NK-92 (cell line): ENCODE results near the gene ATM.
A peak's percentile ranks its signal among the peaks of the same experiment; 100 is the strongest.

Experiments used
- DNase-seq: peaks from one replicate; lab custom pipeline; 2025; ENCODE audit not compliant: unreplicated experiment; lab: John Stamatoyannopoulos, UW

ATM gene, protein sequence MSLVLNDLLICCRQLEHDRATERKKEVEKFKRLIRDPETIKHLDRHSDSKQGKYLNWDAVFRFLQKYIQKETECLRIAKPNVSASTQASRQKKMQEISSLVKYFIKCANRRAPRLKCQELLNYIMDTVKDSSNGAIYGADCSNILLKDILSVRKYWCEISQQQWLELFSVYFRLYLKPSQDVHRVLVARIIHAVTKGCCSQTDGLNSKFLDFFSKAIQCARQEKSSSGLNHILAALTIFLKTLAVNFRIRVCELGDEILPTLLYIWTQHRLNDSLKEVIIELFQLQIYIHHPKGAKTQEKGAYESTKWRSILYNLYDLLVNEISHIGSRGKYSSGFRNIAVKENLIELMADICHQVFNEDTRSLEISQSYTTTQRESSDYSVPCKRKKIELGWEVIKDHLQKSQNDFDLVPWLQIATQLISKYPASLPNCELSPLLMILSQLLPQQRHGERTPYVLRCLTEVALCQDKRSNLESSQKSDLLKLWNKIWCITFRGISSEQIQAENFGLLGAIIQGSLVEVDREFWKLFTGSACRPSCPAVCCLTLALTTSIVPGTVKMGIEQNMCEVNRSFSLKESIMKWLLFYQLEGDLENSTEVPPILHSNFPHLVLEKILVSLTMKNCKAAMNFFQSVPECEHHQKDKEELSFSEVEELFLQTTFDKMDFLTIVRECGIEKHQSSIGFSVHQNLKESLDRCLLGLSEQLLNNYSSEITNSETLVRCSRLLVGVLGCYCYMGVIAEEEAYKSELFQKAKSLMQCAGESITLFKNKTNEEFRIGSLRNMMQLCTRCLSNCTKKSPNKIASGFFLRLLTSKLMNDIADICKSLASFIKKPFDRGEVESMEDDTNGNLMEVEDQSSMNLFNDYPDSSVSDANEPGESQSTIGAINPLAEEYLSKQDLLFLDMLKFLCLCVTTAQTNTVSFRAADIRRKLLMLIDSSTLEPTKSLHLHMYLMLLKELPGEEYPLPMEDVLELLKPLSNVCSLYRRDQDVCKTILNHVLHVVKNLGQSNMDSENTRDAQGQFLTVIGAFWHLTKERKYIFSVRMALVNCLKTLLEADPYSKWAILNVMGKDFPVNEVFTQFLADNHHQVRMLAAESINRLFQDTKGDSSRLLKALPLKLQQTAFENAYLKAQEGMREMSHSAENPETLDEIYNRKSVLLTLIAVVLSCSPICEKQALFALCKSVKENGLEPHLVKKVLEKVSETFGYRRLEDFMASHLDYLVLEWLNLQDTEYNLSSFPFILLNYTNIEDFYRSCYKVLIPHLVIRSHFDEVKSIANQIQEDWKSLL (N-terminal part only)

DNA sequence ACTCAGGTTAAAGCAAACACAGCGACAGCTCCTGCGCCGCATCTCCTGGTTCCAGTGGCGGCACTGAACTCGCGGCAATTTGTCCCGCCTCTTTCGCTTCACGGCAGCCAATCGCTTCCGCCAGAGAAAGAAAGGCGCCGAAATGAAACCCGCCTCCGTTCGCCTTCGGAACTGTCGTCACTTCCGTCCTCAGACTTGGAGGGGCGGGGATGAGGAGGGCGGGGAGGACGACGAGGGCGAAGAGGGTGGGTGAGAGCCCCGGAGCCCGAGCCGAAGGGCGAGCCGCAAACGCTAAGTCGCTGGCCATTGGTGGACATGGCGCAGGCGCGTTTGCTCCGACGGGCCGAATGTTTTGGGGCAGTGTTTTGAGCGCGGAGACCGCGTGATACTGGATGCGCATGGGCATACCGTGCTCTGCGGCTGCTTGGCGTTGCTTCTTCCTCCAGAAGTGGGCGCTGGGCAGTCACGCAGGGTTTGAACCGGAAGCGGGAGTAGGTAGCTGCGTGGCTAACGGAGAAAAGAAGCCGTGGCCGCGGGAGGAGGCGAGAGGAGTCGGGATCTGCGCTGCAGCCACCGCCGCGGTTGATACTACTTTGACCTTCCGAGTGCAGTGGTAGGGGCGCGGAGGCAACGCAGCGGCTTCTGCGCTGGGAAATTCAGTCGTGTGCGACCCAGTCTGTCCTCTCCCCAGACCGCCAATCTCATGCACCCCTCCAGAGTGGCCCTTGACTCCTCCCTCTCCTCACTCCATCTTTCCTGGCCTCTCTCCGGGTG is at the start of gene ATM, which contains the start of gene NPAT:
Gene ATM, plus strand, starts transcription at position 494 of the 774 bp plus-strand sequence. CDS start 4,558 bp downstream, outside the sequence.
Gene NPAT, minus strand, starts transcription at position 65 of the 774 bp plus-strand sequence. CDS start 102 bp downstream, outside the sequence.
- DNase-seq, result peak; percentile 93

DNA sequence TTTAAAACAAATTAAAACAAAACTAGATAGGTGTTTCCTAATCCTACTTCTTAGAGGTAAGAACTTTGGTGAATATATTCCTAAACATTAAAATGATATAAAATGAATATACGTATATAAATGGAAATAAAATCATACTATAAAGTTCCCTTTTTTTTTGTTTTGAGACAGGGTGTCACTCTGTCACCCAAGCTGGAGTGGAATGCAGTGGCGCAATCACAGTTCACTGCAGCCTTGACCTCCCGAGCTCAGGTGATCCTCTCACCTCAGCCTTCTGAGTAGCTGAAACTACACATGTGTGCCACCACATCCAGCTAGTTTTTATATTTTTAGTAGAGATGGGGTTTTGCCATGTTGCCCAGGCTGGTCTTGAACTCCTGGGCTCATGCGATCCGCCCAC is 45.3 kb upstream of the ATM start:
- DNase-seq, result no peak

DNA sequence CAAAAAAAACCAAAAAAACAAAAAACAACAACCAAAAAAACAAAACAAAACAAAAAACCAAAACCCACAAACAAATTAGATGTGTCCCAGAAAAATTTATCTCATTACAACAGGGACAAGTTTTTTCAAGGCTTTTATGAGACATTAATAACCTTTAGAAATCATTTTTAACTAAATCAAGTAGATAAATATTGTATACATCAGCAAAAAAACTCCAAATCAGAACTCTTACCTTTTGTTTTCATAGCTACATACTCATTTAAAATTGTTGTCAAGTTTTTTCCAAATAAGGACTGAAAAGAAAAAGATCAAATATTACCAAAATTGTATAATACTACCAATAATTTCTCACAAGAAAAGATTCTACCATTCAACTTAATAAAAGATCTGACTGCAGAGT is 29.1 kb upstream of the ATM start:
- DNase-seq, result no peak

DNA sequence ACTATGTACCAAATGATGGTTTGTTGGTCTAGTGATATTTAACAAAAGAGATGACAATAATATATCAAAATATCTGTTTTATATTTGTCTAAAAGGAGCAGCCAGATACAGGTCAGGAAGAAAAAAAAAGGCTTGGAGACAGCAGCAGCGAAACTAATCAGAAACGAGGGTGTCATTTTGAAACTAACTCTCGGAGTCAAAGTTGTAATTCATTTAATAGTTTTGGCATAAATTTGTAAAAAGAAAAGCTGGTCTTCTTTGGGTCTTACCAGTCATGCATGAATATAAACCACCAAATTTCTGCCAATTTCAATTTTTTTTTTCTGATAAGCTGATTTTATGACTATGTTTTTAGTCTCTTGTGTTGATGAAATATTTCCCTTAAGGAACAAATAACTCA is 26.0 kb upstream of the ATM start:
- DNase-seq, result no peak

DNA sequence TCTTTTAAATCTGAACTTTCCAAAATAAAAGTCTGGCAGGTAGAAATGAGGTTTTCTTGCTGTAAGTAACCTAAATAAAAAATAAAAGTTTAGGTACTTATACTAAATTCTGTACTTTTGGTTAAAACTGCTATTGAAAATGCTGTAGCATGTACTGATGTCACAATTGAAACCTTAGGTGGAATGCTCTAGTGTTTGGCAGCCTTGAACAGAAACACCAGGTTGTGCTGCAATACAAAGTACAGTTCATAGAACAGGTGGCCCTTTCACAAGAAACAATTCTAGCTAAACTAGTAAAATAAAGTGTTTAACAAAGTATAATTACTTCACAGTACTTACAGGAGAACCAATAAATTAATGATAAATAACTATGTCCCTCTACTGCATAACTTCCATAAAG is 25.5 kb upstream of the ATM start:
- DNase-seq, result no peak

DNA sequence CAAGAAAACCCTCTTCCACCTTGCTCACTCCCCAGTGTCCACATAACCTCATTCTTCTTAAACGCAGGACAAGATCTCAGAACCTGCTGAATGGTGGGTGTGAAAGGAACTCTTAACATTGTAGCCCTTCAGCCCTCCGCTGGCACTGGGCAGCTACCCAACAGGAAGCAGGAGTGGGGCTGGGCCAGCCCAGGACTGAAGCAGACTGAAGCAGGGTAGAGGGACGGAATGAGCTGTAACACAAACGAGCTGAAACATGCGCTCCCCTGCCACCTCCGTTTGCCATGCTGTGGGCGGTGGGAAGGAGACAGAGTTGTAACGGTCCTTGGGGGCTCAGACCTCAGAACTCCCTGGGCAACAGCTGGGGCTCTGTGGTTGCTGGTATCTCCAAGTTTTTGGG is 24.0 kb upstream of the ATM start:
- no peak for DNase-seq

DNA sequence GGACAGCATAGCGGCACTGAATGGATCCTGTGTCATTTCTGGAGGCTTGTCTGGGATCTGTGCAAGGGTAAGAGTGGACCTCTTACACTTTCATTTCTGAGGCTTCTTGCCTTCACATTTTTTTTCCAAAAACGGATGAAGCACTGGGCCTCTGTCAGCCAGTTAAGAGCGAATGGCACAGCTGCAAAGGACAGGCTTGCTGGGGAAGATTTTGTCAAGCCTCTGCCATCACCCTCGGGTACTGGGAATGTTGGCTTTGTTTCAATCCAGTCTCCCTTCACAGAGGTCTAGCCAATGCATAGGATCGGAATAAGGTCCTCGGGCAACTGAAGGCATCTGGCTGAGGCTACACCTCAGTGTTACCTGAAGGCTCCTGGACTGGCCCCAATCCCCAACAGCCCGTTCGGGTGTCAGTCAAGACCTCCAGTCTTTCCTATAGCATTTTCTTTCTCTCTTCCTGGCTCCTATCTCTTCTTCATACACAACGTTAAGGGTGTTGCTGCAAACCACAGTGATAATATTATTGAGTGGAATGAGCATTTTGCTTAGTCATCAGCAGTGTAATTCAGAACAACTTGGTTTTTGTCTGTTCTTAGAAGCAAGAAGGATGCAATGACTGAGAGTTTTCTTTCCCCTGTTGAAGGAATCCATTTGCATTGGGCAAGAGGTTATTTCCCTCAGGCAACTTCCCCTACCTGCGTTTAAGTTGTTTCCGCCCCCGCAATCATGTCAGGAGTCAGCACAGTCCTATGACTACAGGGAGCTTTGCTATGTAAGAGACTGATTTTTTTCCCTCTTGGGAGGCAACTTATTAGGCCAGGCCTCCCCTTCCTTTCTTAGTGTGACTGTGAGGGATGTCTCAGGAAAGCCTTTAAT is 23.2 kb upstream of the ATM start:
- no peak for DNase-seq

DNA sequence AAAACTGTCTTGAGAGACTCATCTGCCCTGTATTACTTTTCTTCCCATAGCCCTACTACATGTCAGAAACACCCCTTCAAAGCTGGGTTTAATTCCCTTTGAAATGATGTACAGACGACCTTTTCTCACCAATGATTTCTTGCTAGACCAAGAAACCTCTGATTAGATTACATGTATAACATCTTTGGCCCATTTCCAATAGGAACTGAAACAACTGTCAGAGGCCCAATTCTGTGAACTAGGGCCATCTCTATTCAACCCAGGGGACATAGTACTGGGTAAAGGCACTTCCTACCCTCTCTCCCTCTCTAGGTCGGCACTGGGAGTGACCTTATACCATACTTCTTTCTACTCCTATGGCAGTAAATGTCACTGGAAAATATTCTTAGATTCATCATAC is 19.8 kb upstream of the ATM start:
- DNase-seq, result no peak

DNA sequence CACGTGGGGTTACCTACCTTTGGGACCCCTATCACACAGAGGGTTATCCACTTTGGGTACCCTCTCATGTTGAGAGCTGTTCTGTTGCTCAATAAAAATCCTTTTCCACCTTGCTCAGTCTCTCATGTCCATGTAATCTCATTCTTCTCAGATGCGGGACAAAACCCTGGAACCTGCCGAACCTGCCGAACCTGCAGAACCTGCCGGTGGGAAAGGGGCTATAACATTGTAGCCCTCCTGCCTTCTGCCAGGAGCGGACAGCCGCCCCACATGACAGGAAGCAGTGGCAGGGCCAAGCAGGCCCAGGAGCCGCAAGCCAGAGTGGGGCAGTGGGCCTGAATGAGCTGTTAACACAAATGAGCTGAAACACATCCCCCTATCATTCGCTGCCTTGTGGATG is 18.5 kb upstream of the ATM start:
- no peak for DNase-seq

DNA sequence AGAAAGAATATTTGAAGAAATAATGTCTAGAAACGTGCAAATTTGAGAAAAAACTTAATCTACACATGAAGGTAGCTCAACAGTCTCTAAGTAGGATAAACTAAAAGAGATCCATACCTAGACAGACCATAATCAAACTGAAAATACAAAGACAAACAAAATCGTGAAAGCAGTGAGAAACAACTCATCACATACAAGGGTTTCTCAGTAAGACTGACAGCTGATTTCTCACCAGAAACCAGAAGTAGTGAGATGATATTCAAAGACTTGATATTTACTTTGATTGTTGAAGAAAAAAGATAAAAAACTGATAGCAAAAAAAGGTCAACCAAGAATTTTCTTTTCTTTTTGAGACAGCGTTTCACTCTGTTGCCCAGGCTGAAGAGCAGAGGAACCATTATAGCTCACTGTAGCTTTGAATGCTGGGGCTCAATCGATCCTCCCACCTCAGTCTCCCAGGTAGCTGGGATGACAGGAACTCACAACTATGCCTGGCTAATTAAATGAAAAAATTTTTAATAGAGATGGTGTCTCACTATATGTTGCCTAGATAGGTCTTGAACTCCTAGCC is 17.9 kb upstream of the ATM start:
- DNase-seq, result no peak

DNA sequence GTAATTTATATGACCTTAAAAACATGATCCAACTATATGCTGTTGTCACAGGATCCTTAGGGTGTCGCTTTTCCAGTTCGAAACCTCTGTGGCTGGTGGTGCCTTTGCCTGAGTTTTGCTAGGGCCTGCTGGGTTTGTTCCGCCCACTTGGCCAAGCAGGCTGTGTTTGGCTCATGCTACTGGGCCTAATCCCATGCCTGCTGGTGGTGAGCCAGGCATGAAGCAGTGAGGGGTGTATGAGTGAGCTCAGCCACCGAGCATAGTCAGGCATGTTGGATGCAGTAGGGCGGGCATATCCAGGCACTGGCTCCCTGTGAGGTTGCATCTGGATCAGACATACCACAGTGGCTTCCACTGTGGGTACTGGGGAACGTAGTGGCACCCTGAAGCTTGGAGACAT is 16.7 kb upstream of the ATM start:
- DNase-seq, result no peak

DNA sequence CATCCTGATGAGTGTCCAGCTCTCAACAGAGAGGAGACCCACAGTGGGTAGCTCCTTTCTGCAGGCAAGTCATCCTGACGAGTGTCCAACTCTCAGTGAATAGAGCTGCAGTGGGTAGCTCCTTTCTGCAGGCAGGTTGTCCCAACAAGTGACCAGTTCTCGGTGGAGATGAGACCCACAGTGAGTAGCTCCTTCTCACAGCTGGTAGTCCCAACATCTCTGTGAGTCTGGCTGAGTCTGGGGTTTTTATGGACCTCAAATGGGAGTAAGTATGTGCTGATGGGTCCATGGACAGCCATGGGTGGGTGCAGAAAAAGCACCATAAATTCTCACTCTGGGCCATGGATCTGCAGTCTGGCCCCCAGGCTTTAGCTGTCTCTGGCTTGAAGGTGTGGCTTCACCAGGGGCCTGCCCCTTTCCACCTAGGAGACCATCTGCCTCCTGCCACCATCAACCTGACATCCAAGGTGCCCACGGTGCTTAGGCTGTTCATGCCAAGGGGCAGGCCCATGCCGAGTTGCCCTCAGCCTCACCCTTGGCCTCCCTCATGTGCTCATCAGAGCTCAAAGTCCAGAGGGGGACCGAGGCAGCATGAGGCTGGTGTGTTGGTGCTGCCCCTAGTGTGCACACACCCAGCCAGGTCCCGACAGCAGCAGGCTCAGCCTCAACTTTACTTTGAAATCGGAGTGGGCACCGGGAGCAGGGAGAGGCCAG is 15.7 kb upstream of the ATM start:
- no peak for DNase-seq

DNA sequence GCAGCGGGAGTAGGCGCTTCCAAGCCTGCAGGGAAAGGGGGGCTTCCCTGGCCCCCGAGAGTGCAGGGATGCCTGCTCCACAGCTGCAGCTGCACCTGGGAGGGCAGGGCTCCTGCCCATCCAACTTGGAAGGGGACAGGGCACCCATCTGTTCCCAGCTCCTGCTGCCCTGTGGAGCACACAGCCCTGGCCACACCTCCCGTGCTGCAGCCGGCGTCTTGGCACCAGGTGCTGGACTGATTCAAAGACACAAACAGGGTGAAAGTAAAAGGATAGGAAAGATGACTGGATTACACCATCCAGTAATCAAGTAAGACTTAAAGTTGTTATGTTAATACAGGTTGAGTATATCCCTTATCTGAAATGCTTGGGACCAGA is 15.2 kb upstream of the ATM start:
- DNase-seq, result no peak

DNA sequence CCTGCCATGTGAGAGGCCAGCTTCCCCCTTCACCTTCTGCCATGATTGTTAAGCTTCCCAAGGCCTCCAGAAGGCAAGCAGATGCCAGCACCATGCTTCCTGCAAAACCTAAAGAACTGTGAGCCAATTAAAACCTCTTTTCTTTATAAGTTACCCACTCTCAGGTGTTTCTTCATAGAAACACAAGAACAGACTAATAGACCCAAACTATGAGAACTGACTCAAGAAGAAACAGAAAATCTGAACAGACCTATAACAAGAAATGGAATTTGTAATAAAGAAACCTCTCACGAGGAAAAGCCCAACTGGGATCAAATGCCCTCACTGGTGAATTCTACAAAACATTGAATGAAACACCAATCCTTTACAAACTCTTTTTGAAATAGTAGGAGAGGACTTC is 12.4 kb upstream of the ATM start:
- DNase-seq, result no peak

DNA sequence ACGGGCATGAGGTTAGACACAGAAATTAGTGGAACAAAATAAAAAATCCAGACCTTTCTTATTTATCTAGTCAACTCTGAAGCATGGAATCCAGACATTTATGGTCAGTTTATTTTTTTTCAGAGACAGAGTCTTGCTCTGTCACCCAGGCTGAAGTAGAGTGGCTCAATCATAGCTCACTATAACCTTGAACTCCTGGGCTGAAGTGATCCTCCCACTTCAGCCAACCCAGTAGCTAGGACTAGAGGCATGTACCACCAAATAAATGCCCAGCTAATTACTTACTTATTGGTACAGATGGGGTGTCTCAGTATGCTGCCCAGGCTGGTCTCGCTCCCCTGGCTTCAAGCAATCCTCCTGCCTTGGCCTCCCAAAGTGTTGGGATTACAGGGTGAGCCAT is 9.1 kb upstream of the ATM start:
- DNase-seq, result no peak

DNA sequence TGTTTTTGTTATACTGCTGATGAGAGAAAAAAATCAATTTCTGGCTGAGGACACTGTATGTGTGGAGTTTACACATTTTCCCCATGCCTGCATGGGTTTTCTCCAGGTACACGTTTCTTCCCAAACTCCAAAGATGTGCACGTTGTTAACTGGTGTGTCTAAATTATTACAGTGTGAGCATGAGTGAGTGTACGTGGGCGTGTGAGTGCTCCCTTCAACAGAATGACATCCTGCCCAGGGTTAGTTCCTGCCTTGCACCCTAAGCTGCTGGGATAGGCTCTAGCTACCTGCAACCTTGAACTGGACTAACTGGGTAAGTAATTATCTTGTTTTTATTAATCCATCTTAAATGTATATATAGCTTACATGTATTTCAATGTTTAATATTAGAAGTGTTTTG is 5.9 kb upstream of the ATM start:
- no peak for DNase-seq

DNA sequence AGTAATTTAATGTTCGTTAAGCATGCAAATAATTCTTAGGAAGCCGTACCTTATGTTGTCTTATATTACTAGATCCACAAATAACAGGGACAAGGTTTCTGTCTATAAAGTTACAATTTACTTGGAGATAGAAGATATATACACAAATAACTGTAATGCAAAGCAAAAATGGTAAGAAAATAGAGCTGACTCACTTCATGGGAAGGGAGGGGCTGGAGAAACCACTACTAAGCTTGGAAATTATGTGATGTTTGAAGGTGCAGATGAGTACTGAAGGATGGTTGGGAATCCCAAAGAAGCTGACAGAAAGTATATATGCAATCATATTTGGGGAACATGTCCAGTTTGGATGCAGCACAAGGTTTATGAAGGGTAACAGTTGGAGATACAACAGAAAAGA is 4.4 kb upstream of the ATM start:
- no peak for DNase-seq

DNA sequence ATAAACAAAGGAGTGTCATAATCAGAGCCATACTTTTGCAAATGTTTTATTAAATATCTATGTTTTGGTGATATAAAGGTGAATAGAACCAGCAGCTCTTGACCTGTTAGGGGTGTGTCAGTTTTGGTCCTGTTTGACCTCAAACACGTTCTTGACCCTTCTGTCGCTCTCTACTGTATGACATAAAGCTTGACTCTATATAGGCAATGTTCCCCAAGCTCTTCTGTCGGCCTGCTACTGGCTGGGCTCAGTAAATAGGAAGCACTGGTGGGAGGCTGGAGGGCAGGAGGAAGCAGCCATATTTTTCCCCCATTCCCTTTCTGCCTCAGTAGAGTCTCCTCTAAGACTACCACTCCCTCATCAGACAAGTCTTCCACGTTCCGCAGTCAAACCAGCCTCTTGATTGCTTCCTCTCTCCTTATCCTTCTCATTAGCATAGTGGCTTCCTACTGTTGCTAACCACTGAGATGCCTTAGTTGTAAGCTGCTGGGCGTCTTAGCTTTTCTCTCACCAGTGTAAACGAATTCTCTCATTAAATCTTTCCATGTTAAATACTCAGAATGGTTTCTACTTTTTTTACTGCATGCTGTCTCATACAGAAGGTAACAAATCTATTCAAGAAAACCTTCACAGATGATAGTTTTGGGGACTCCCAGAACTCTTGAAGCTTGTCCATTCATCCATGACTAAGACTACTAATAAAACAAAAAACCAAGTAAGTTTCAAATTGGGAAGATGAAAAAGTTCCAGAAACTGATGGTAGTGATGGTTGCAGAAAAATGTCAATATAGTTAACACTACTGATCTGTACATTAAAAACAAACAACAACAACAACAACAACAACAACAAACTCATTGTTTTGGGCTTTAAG is 3.7 kb upstream of the ATM start:
- no peak for DNase-seq
